Endothelial cell of umbilical vein (primary cell): Measurements from ENCODE around the gene SLC26A11. TPM values are rescaled to one million over a fixed set of nuclear protein-coding genes. Genes with fewer than 3 reads are reported as not detected.

Experiments
- BruUV-seq: library from RNA; stranded (reverse); fragments of 400-500 nt; replicated peaks from 2 replicates; lab custom pipeline; 2021; lab: Mats Ljungman, UMichigan
- CTCF ChIA-PET: fragments of 300-600, 350-600 bp; sonication (Branson Sonifier 250); formaldehyde crosslinking; loops from one replicate; lab custom pipeline; 2021; ENCODE audit warnings: antibody characterized with exemption, inconsistent platforms; lab: Charles Lee
- POLR2A ChIA-PET: fragments of 300-600, 350-600 bp; sonication (Branson Sonifier 250); formaldehyde crosslinking; loops from one replicate; lab custom pipeline; 2021; ENCODE audit warnings: antibody characterized with exemption, inconsistent platforms; lab: Charles Lee
- DNase-seq: peaks from one replicate; pipeline ENCODE4 v3.0.0-alpha.2; 2011; ENCODE audit warnings: low read depth, low spot score
- FAIRE-seq: peaks from 2 replicates; lab custom pipeline; 2011; peaks lifted over from hg19 to GRCh38; lab: Jason Lieb, UNC
- H2AFZ ChIP-seq: 2 replicates; pipeline ENCODE4 v1.6.0; 2012; ENCODE audit warnings: low read depth, low read length, control low read depth, inconsistent platforms
- H3K27ac ChIP-seq: 2 replicates; pipeline ENCODE4 v1.5.1; 2011; ENCODE audit warnings: low read depth, mild to moderate bottlenecking, control low read depth, low read length, moderate library complexity; ENCODE audit not compliant: insufficient read depth
- H3K27me3 ChIP-seq, 2 experiments: 2 replicates each; pipeline versions ENCODE4 v1.6.0 to v1.6.1; 2011; ENCODE audit warnings: low read length in 2 of 2, mixed read lengths in 1 of 2; ENCODE audit not compliant: control insufficient read depth in 2 of 2, insufficient read depth in 2 of 2
- H3K36me3 ChIP-seq, 2 experiments: 2 replicates in 1 of 2; 3 replicates in 1 of 2; pipeline ENCODE4 v1.5.1; 2011; ENCODE audit warnings: low read length in 2 of 2, mild to moderate bottlenecking in 1 of 2, moderate library complexity in 1 of 2; ENCODE audit not compliant: control insufficient read depth in 2 of 2, insufficient read depth in 2 of 2; ENCODE audit errors: extremely low read depth in 1 of 2
- H3K4me1 ChIP-seq: 3 replicates; pipeline ENCODE4 v1.5.1; 2011; ENCODE audit warnings: mild to moderate bottlenecking, low read length; ENCODE audit not compliant: control insufficient read depth, insufficient read depth; ENCODE audit errors: extremely low read depth
- H3K4me2 ChIP-seq: 2 replicates; pipeline ENCODE4 v1.6.1; 2011; ENCODE audit warnings: low read length, control low read depth, mixed read lengths; ENCODE audit not compliant: insufficient read depth
- H3K4me3 ChIP-seq, 3 experiments: fragments of 200-600 bp in 1 of 3; sonication (generic), shearing (Covaris generic) in 1 of 3; replicated peaks in 1 of 3; 2 replicates each; pipeline ENCODE4 v1.5.1; 2011 to 2016; ENCODE audit warnings: control low read depth in 3 of 3, low read length in 3 of 3, mild to moderate bottlenecking in 2 of 3, inconsistent platforms in 1 of 3, low read depth in 1 of 3, moderate library complexity in 1 of 3; ENCODE audit not compliant: insufficient read depth in 1 of 3
- H3K79me2 ChIP-seq: 2 replicates; pipeline ENCODE4 v1.6.0; 2012; ENCODE audit warnings: low read length, inconsistent platforms; ENCODE audit not compliant: control insufficient read depth, insufficient read depth
- H3K9ac ChIP-seq: replicated peaks from 2 replicates; pipeline ENCODE3; 2011; ENCODE audit warnings: low read length, control low read depth; ENCODE audit not compliant: insufficient read depth; ENCODE audit errors: extremely low read depth
- H3K9me1 ChIP-seq: replicated peaks from 3 replicates; pipeline ENCODE4 v1.6.0; 2011; ENCODE audit warnings: mild to moderate bottlenecking, low read length; ENCODE audit not compliant: control insufficient read depth, insufficient read depth; ENCODE audit errors: extremely low read depth
- H3K9me3 ChIP-seq: replicated peaks from 2 replicates; pipeline ENCODE4 v1.5.1; 2012; ENCODE audit warnings: low read length, inconsistent platforms; ENCODE audit not compliant: control insufficient read depth, insufficient read depth
- H4K20me1 ChIP-seq: replicated peaks from 2 replicates; pipeline ENCODE3; 2011; ENCODE audit warnings: mild to moderate bottlenecking, low read length; ENCODE audit not compliant: control insufficient read depth, insufficient read depth; ENCODE audit errors: extremely low read depth
- GATA2 ChIP-seq: IDR thresholded peaks from 2 replicates; pipeline ENCODE4 v1.7.0; 2011; ENCODE audit warnings: low read depth, mild to moderate bottlenecking, moderate library complexity, mixed read lengths, low read length; ENCODE audit not compliant: insufficient read length, insufficient read depth
- JUN ChIP-seq: IDR thresholded peaks from 2 replicates; pipeline ENCODE4 v1.6.1; 2011; ENCODE audit warnings: borderline replicate concordance, low read depth; ENCODE audit not compliant: insufficient read length, insufficient read depth
- MYC ChIP-seq: IDR thresholded peaks from one replicate; pipeline ENCODE4 v1.6.1; 2011; ENCODE audit warnings: mild to moderate bottlenecking, low read depth, low read length
- POLR2A ChIP-seq: IDR thresholded peaks from 2 replicates; pipeline ENCODE4 v1.6.1; 2012; ENCODE audit warnings: low read depth, mild to moderate bottlenecking, control low read depth, low read length
- POLR2AphosphoS5 ChIP-seq: IDR thresholded peaks from 2 replicates; pipeline ENCODE4 v1.6.1; 2012; ENCODE audit warnings: low read depth, mild to moderate bottlenecking, control low read depth, low read length, moderate library complexity; ENCODE audit not compliant: insufficient read depth
- dilution Hi-C: fragments of 300-500 bp; cut with MboI; formaldehyde crosslinking; loops from one replicate; pipeline ENCODE4 v1.15.0; 2019; ENCODE audit warnings: low sequenced_read_pairs; ENCODE audit not compliant: extremely low pct_ligation_motif_present
- intact Hi-C: fragments of 100-400 bp; cut with micrococcal nuclease; formaldehyde crosslinking; loops from one replicate; pipeline ENCODE4 v1.10.0; 2022
- polyA plus RNA-seq, 4 experiments: library from polyadenylated mRNA; depleted of rRNA in 3 of 4; stranded (reverse) in 3 of 4; unstranded in 1 of 4; fragments of >200 nt; gene quantifications; 2 replicates each; pipeline versions ENCODE4 v1.2.1 to v1.2.3, GENCODE V29; 2011 to 2012; ENCODE audit warnings: missing spikeins in 1 of 4
- total RNA-seq: library from RNA; stranded (reverse); gene quantifications from 2 replicates; pipeline ENCODE4 v1.2.3, GENCODE V29; 2021
- TF ChIP-seq, protein P1 (sequence below): IDR thresholded peaks from 2 replicates; pipeline ENCODE4 v1.6.1; 2011; ENCODE audit not compliant: insufficient read depth, insufficient read length
- TF ChIP-seq, protein P2 (sequence below), 2 donors: IDR thresholded peaks; 1 replicate in 1 of 2; 2 replicates in 1 of 2; pipeline ENCODE4 v1.5.1; 2011; ENCODE audit warnings: low read length in 2 of 2, mild to moderate bottlenecking in 2 of 2, moderate library complexity in 2 of 2, control low read depth in 1 of 2, inconsistent platforms in 1 of 2, low read depth in 1 of 2; ENCODE audit not compliant: insufficient read depth in 1 of 2; ENCODE audit errors: extremely low read depth in 1 of 2

SLC26A11 gene
- total and polyA plus RNA-seq, 2 donors (not counting 3 experiments of a cell fraction or from before 2014, with no cell fraction given) = 25.2 to 33.0 TPM

- Histone ChIP-seq H3K9me3 (no peaks in the 10 kb centered on the region), H3K4me3 (no peak overlapping the region), H3K9ac (no peak overlapping the region), H3K4me1 (no peaks in the 10 kb centered on the region), H3K4me2 (no peak overlapping the region), H3K9me1 (no peaks in the 10 kb centered on the region), H3K27ac (no peak overlapping the region), H3K79me2 (peaks cover 3% of the 10 kb centered on the region), H3K27me3 (no peaks in the 10 kb centered on the region), H3K36me3 (peaks cover 11 to 52% of the 10 kb centered on the region in 2 experiments), H4K20me1 (no peaks in the 10 kb centered on the region), H2AFZ (no peak overlapping the region)
- TF ChIP-seq JUN (no peak), GATA2 (no peak), MYC (no peak)
- TF ChIP-seq, protein P1, sequence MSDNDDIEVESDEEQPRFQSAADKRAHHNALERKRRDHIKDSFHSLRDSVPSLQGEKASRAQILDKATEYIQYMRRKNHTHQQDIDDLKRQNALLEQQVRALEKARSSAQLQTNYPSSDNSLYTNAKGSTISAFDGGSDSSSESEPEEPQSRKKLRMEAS = no peak
- dilution Hi-C loops (no loop called here), intact Hi-C loops (no loop called here)
- ChIA-PET CTCF (interaction anchor here (2.8 kb wide), 1 partner anchor 18 kb away, joined by 10 read pairs; no protein-coding TSS in a partner anchor), POLR2A (no interaction called here)
- DNase-seq (no peak), FAIRE-seq (no peak)
- BruUV-seq = no TSS peak
These were observed 7.1 kb upstream of the SLC26A11 start for GRCh38 chr17:80212962-80213642.

- no peaks in the 10 kb centered on the region for H3K27me3 ChIP-seq
- ChIA-PET CTCF (no interaction called here), POLR2A (no interaction called here)
- peaks cover 11 to 49% of the 10 kb centered on the region in 2 experiments for H3K36me3 ChIP-seq
- intact Hi-C loops = no loop called here
- no peak for DNase-seq
- no peaks in the 10 kb centered on the region for H3K9me3 ChIP-seq
- TF ChIP-seq, protein P1 = no peak
- TF ChIP-seq MYC (no peak), POLR2AphosphoS5 (no peak), GATA2 (no peak), POLR2A (no peak)
- TF ChIP-seq, protein P2, sequence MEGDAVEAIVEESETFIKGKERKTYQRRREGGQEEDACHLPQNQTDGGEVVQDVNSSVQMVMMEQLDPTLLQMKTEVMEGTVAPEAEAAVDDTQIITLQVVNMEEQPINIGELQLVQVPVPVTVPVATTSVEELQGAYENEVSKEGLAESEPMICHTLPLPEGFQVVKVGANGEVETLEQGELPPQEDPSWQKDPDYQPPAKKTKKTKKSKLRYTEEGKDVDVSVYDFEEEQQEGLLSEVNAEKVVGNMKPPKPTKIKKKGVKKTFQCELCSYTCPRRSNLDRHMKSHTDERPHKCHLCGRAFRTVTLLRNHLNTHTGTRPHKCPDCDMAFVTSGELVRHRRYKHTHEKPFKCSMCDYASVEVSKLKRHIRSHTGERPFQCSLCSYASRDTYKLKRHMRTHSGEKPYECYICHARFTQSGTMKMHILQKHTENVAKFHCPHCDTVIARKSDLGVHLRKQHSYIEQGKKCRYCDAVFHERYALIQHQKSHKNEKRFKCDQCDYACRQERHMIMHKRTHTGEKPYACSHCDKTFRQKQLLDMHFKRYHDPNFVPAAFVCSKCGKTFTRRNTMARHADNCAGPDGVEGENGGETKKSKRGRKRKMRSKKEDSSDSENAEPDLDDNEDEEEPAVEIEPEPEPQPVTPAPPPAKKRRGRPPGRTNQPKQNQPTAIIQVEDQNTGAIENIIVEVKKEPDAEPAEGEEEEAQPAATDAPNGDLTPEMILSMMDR (IDR thresholded peaks at IDR 0.05; ENCODE audit: extremely low read depth in 1 of 2, insufficient read depth in 1 of 2, low read depth in 1 of 2, low read length in 2 of 2) = no peak
- dilution Hi-C loops = no loop called here
- H3K9ac ChIP-seq = no peak overlapping the region
- no peak overlapping the region for H2AFZ ChIP-seq
- no peak overlapping the region for H3K4me3 ChIP-seq
- H3K4me2 ChIP-seq = no peak overlapping the region
- no peak for FAIRE-seq
- no peaks in the 10 kb centered on the region for H3K4me1 ChIP-seq
- no peak overlapping the region for H3K27ac ChIP-seq
- no peaks in the 10 kb centered on the region for H4K20me1 ChIP-seq
- no peaks in the 10 kb centered on the region for H3K9me1 ChIP-seq
- BruUV-seq = no TSS peak
- H3K79me2 ChIP-seq = peaks cover 3% of the 10 kb centered on the region
These were observed 6.6 kb upstream of the SLC26A11 start for GRCh38 chr17:80213643-80213975.
